Measurements from ENCODE around the gene MNAT1. TPM values are rescaled to one million over a fixed set of nuclear protein-coding genes. Genes with fewer than 3 reads are reported as not detected.

Gene MNAT1
- total and polyA plus RNA-seq, 2 donors: 24.6 to 109 TPM

DNA sequence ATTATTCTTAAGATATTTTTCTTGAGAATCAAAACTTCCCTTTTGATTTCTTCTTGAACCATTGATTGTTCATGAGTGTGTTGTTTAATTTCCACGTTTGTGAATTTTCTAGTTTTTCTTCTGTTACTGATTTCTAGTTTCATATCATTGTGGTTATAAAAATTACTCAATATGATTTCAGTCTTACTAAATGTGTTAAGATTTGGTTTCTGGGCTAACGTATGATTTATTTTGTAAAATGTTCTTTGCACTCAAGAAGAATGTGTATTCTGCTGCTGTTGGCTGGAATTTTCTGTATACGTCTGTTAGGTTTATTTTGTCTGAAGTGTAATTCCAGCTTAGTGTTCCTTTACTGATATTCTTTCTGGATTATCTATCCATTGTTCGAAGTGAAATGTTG lies 221.6 kb downstream of the MNAT1 start:
- no peaks in the 10 kb centered on the region for H3K36me3 ChIP-seq (ENCODE audit: insufficient read depth)
- no peak for DNase-seq (ENCODE audit: extremely low spot score)
- no peak overlapping the region for H3K27ac ChIP-seq (ENCODE audit: low read depth)
- H3K4me1 ChIP-seq (ENCODE audit: insufficient read depth): no peaks in the 10 kb centered on the region
- 95% methylated on average over 4 of the region's 4 CpGs for WGBS
- H3K4me3 ChIP-seq (ENCODE audit: low read depth, low read length): no peak overlapping the region

DNA sequence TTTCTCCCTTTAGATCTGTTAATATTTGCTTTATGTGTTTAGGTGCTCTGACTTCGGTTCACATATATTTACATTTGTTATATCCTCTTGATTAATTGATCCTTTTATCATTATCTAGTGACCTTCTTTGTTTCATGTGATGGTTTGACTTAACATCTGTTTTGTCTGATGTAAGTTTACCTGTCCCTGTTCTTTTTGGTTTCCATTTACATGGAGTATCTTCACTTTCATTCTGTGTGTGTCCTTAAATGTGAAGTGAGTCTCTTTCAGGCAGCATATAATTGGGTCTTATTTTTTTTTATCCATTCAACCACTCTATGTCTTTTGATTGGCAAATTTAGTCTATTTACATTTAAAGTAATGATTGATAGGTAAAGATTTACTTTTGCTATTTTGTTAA lies 222.1 kb downstream of the MNAT1 start:
- no peak overlapping the region for H3K4me3 ChIP-seq (ENCODE audit: low read depth, low read length)
- H3K4me1 ChIP-seq (ENCODE audit: insufficient read depth): no peaks in the 10 kb centered on the region
- no peak for DNase-seq (ENCODE audit: extremely low spot score)
- no peaks in the 10 kb centered on the region for H3K36me3 ChIP-seq (ENCODE audit: insufficient read depth)
- H3K27ac ChIP-seq (ENCODE audit: low read depth): no peak overlapping the region
- 96% methylated on average over 1 of the region's 1 CpG for WGBS

DNA sequence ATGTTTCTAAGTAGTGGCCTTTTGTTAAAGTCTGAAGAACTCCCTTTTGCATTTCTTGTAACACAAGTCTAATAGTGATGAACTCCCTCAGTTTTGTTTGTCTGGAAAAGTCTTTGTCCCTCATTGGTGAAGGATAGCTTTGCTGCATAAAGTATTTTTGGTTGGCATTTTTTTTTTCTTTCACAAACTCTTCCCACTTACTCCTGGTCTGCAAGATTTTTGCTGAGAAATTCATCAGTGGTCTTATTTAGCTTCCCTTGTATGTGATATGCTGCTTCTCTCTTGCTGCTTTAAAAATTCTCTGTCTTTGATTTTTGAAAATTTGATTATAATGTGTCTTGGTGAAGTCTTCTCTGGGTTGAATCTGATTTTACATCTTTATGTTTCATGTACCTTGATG lies 223.6 kb downstream of the MNAT1 start:
- Histone ChIP-seq H3K36me3 (ENCODE audit: insufficient read depth) (no peaks in the 10 kb centered on the region), H3K4me1 (ENCODE audit: insufficient read depth) (no peaks in the 10 kb centered on the region), H3K27ac (ENCODE audit: low read depth) (no peak overlapping the region), H3K4me3 (ENCODE audit: low read depth, low read length) (no peak overlapping the region)
- DNase-seq (ENCODE audit: extremely low spot score): no peak

DNA sequence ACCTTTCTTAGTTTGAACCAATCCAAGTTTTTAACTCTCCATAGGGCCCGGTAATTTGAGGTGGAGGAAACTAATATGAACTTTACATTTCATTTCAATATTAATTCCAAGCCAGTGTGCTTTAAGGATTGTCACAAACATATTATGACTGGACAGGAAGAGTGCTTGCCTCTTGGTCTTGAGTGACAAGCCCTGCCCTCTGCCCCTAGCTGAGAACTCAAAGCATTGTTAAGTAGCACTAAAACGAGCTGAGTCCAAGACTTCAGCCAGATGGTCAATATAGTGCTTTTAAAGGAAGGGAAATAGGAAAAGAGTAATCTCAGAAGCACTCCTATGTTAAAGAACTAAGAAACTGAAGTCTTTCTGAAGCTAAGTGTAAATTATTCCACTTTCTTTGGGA lies 229.2 kb downstream of the MNAT1 start:
- no peak for DNase-seq (ENCODE audit: extremely low spot score)
- 56% methylated on average over 2 of the region's 2 CpGs for WGBS

DNA sequence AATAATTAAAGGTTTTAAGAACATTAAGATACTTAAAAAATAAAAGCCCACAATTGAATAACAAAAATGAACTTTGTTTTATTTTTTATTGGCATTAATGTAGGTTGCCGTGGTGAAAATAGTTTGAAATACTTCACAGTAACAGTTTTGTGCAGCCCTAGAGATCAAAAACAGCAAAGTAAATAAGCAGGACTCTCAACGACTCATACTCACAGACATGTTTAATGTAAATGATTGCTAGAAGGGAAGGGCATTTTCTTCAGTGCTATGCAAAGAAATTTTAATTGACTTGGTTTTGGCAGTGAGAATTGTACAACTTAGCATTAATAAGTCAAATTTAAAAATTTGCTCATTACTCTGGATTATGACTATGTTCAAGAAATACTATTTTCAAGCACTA lies 230.3 kb downstream of the MNAT1 start:
- DNase-seq (ENCODE audit: extremely low spot score): no peak
- WGBS: 34% methylated on average over 2 of the region's 2 CpGs
- Histone ChIP-seq H3K4me3 (ENCODE audit: low read depth, low read length) (no peak overlapping the region), H3K36me3 (ENCODE audit: insufficient read depth) (no peaks in the 10 kb centered on the region), H3K4me1 (ENCODE audit: insufficient read depth) (no peaks in the 10 kb centered on the region), H3K27ac (ENCODE audit: low read depth) (no peak overlapping the region)

More for the DNA sequence above, 229.2 kb downstream of the MNAT1 start:
- H3K4me3 ChIP-seq (ENCODE audit: low read depth, low read length): no peak overlapping the region
- H3K4me1 ChIP-seq (ENCODE audit: insufficient read depth): no peaks in the 10 kb centered on the region
- H3K36me3 ChIP-seq (ENCODE audit: insufficient read depth): no peaks in the 10 kb centered on the region
- no peak overlapping the region for H3K27ac ChIP-seq (ENCODE audit: low read depth)

DNA sequence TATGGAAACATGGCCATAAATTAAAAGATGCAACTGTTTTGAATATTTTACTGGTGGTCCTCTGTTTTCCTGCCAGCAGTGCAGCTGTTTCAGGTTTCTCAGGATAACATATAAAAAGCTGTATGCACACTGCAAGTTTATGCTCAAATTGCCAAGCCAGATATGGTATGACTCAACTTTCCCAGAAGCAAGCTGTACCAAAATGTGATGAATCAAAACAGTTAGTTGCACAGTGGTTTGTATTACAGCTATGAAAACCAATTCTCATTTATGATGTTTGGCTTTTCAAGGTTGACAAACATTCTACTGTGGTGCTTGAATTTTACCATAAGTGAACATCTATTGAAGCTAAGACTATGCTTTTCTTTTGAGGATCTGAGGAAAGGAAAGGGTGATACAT lies 230.8 kb downstream of the MNAT1 start:
- Histone ChIP-seq H3K36me3 (ENCODE audit: insufficient read depth) (no peaks in the 10 kb centered on the region), H3K4me1 (ENCODE audit: insufficient read depth) (no peaks in the 10 kb centered on the region), H3K4me3 (ENCODE audit: low read depth, low read length) (no peak overlapping the region), H3K27ac (ENCODE audit: low read depth) (no peak overlapping the region)
- no peak for DNase-seq (ENCODE audit: extremely low spot score)

DNA sequence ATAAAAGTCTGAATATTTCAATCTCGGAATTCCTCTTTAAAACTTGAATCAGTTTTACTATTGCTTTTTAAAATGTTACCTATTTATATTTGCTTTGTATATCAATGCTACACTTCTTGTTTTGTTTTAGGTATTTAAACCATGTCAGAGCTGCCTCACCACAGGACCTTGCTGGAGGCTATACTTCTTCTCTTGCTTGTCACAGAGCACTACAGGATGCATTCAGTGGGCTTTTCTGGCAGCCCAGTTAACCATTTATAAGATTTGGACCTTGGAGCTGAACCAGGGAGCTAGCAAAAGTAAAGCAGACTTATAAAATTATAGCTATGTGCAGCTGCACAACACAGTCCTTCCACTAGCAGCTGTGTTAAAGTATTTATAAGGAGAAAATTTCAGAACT lies 233.5 kb downstream of the MNAT1 start:
- no peaks in the 10 kb centered on the region for H3K4me1 ChIP-seq (ENCODE audit: insufficient read depth)
- H3K4me3 ChIP-seq (ENCODE audit: low read depth, low read length): no peak overlapping the region
- H3K36me3 ChIP-seq (ENCODE audit: insufficient read depth): no peaks in the 10 kb centered on the region
- peak overlapping the region; percentile 23 for H3K27ac ChIP-seq (ENCODE audit: low read depth)
- DNase-seq (ENCODE audit: extremely low spot score): no peak
- 67% methylated on average over 1 of the region's 1 CpG for WGBS

DNA sequence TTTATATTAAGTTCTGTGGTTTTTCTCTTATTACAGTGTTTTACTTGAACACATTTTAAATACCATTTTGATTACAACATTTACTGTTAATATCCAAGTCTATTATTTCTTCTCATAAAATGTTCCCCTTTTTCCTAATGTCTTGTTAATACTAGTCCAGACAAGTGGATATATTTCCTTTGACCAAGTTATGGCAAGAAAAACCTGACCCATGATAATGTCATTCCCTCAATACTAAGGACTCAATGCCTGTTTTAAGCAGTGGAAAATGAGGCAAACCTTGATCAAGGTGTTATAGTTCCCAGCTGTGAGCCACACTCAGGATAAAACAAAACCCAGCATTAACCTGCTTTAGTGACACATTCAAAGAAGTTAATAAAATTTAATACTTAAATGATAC lies 234.1 kb downstream of the MNAT1 start:
- Histone ChIP-seq H3K4me1 (ENCODE audit: insufficient read depth) (no peaks in the 10 kb centered on the region), H3K4me3 (ENCODE audit: low read depth, low read length) (no peak overlapping the region), H3K36me3 (ENCODE audit: insufficient read depth) (no peaks in the 10 kb centered on the region), H3K27ac (ENCODE audit: low read depth) (no peak overlapping the region)
- no peak for DNase-seq (ENCODE audit: extremely low spot score)

DNA sequence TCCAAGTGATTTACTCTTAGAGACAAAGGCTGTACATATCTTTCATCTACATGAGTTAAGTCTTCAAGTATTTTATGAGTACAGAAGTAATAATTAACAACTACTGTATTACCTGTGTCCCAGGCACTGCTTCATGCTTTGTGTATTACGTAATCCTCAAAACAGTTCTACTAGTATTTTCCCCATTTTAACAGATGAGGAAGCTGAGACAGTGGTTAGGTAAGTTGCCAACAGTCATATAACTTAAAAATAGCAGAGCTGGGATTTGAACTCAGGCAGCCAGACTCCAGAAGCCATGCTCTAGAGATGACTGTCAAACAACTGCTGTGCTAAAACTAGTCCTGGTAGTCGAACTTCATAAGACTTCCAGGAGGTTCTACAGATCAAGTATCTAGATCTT lies 235.6 kb downstream of the MNAT1 start:
- WGBS: 83% methylated on average over 2 of the region's 2 CpGs
- H3K4me1 ChIP-seq (ENCODE audit: insufficient read depth): no peaks in the 10 kb centered on the region
- H3K36me3 ChIP-seq (ENCODE audit: insufficient read depth): no peaks in the 10 kb centered on the region
- H3K27ac ChIP-seq (ENCODE audit: low read depth): no peak overlapping the region
- DNase-seq (ENCODE audit: extremely low spot score): no peak
- no peak overlapping the region for H3K4me3 ChIP-seq (ENCODE audit: low read depth, low read length)

DNA sequence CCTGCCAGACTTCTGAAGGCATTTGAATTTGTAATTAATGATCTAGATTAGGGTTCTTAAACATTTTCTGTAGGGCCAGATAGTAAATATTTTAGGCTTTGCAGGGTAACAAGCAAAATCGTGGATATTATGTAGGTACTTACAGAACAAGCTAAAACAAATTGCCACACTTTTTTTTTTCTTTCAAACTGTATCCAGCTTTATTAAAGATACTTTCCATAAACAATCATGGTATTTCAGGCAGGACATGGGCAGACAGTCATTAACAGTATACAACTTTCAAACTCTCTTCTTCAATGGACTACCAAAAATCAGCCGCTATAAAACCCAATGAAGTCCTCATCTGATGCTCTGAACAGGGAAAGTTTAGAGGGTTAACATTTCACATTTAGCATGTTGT lies 236.7 kb downstream of the MNAT1 start:
- H3K36me3 ChIP-seq (ENCODE audit: insufficient read depth): no peaks in the 10 kb centered on the region
- H3K27ac ChIP-seq (ENCODE audit: low read depth): no peak overlapping the region
- no peaks in the 10 kb centered on the region for H3K4me1 ChIP-seq (ENCODE audit: insufficient read depth)
- DNase-seq (ENCODE audit: extremely low spot score): no peak
- 15% methylated on average over 2 of the region's 2 CpGs for WGBS
- no peak overlapping the region for H3K4me3 ChIP-seq (ENCODE audit: low read depth, low read length)

DNA sequence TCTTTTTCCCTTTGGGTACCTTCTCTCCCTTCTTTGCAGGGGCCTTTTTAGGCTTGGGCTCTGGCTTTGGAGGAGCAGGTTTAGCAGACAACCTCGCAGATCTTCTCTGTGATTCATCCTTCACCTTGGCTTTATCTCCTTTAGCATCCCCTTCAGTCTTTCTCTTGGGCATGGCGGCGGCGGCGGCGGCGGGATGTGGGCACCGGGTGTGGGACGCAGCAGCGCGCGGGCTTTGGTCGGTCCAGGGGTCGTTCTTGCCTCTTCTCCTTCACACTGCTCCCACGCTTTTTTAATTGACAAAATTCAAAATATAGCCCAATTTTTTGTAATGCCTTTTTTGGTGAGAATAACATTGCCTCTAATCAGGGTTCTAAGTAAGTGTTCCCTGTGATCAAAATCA lies 237.7 kb downstream of the MNAT1 start:
- no peak overlapping the region for H3K4me3 ChIP-seq (ENCODE audit: low read depth, low read length)
- no peak overlapping the region for H3K27ac ChIP-seq (ENCODE audit: low read depth)
- no peaks in the 10 kb centered on the region for H3K4me1 ChIP-seq (ENCODE audit: insufficient read depth)
- no peak for DNase-seq (ENCODE audit: extremely low spot score)
- no peaks in the 10 kb centered on the region for H3K36me3 ChIP-seq (ENCODE audit: insufficient read depth)
- 96% methylated on average over 15 of the region's 15 CpGs for WGBS

DNA sequence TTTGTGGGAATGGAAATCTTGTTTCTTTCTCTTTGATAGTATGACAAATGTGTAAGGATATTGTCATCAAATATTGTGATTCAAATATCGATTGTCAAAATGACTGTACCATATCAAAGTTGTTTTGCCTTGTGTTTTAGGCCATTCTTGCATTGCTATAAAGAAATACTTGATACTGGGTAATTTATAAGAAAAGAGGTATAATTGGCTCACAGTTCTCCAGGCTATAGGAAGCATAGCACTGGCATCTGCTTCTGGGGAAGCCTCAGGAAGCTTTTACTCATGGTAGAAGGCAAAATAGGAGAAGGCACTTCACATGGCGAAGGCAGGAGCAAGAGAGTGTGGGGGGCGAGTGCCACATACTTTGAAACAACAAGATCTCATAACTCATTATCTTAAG lies 238.5 kb downstream of the MNAT1 start:
- no peak overlapping the region for H3K4me3 ChIP-seq (ENCODE audit: low read depth, low read length)
- no peaks in the 10 kb centered on the region for H3K4me1 ChIP-seq (ENCODE audit: insufficient read depth)
- H3K36me3 ChIP-seq (ENCODE audit: insufficient read depth): no peaks in the 10 kb centered on the region
- H3K27ac ChIP-seq (ENCODE audit: low read depth): no peak overlapping the region
- DNase-seq (ENCODE audit: extremely low spot score): no peak
- WGBS: over 99% methylated on average over 3 of the region's 3 CpGs

DNA sequence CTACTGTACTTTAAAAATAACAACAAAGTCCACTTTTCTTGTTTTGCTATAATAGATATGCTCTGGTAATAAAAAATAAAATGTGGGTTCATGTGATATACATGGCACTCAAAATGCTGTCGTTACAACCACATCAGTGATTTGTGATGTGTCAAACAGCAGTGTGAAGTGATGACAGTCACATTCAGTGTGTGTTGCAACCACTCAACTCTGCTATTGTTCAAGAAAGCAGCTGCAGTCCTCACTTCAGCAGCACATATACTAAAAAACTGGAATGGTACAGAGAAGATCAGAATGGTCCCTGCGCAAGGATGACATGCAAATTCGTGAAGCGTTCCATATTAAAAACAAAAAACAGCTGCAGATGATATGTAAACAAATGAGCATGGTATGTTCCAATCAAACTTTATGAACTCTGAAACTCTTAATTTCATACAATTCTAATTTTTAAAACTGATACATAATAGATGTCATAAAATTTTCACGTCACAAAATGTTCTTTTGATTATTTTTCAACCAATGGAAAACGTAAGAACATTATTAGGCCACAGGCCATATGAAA lies 239.6 kb downstream of the MNAT1 start:
- H3K4me3 ChIP-seq (ENCODE audit: low read depth, low read length): no peak overlapping the region
- H3K27ac ChIP-seq (ENCODE audit: low read depth): no peak overlapping the region
- no peaks in the 10 kb centered on the region for H3K36me3 ChIP-seq (ENCODE audit: insufficient read depth)
- no peak for DNase-seq (ENCODE audit: extremely low spot score)
- H3K4me1 ChIP-seq (ENCODE audit: insufficient read depth): no peaks in the 10 kb centered on the region
- WGBS: 74% methylated on average over 6 of the region's 6 CpGs

DNA sequence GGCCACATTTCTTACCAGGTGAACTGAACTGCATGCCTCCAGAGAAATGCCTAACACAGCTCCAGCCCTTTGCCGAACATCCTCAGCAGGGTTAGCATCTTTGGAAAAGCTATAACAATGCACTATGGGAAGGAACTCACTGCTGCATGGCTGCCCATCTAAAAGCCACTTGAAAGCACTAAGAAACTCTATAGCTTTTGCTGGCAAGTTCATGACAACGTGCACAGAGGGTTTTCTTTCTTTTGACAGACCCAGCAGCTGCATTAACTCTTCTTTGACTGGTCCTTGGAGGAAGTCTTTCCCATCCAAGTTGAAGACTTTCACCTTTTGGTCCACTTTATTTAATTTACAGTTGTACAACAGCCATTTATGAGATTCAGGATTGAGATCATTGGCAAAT lies 241.0 kb downstream of the MNAT1 start:
- no peaks in the 10 kb centered on the region for H3K36me3 ChIP-seq (ENCODE audit: insufficient read depth)
- H3K4me1 ChIP-seq (ENCODE audit: insufficient read depth): no peaks in the 10 kb centered on the region
- no peak for DNase-seq (ENCODE audit: extremely low spot score)
- H3K27ac ChIP-seq (ENCODE audit: low read depth): no peak overlapping the region
- WGBS: 39% methylated on average over 2 of the region's 2 CpGs
- H3K4me3 ChIP-seq (ENCODE audit: low read depth, low read length): no peak overlapping the region

DNA sequence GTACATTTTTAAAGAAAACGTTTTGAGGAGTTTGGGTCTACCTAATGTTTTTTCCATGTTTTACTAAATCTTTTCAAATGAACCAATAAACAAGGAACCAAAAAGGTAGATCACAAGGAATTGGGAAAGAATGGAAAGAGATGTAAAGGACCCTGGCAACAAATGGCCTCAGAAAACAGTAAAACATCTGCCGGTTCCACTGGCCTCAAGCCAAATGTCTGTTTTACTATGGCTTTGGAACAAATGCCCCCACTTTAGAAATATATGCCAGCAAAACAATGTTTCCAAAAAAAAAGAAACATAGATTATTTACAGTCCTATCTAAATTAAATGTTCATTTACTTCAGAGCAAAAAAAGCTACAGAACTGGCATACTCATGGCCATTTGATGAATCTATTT lies 243.3 kb downstream of the MNAT1 start:
- Histone ChIP-seq H3K27ac (ENCODE audit: low read depth) (no peak overlapping the region), H3K4me3 (ENCODE audit: low read depth, low read length) (no peak overlapping the region), H3K4me1 (ENCODE audit: insufficient read depth) (no peaks in the 10 kb centered on the region), H3K36me3 (ENCODE audit: insufficient read depth) (no peaks in the 10 kb centered on the region)
- DNase-seq (ENCODE audit: extremely low spot score): no peak
- 37% methylated on average over 2 of the region's 2 CpGs for WGBS

Measured in urinary bladder (tissue), 4 donors.